ENCODE data around the gene OR56A3.
"Not testable (repeated sequence)": the region's sequence is repeated elsewhere in the genome, so short reads cannot be mapped to it uniquely, and the experiment has no call there.

The OR56A3 gene

GRCh38 chr11:5931061-5931460 lies 11.0 kb upstream of the OR56A3 start:
- Histone ChIP-seq H3K27ac (ENCODE audit: low read depth, low read length) (no peak overlapping the region), H3K36me3 (ENCODE audit: insufficient read depth, low read length) (no peaks in the 10 kb centered on the region), H3K9ac (ENCODE audit: low read depth, low read length) (no peak overlapping the region), H3K9me3 (ENCODE audit: insufficient read depth, low read depth, low read length) (no peaks in the 10 kb centered on the region; the same call in 1 of the 2 replicates), H3K4me1 (ENCODE audit: insufficient read depth, low read length) (no peaks in the 10 kb centered on the region), H3K27me3 (ENCODE audit: insufficient read depth, low read length) (no peaks in the 10 kb centered on the region), H3K4me3 (ENCODE audit: low read length) (no peak overlapping the region)
- WGBS: 94% methylated on average over 8 of the region's 8 CpGs

- no peak overlapping the region for H3K9ac ChIP-seq (ENCODE audit: low read depth, low read length)
- no peaks in the 10 kb centered on the region for H3K36me3 ChIP-seq (ENCODE audit: insufficient read depth, low read length)
- no peaks in the 10 kb centered on the region for H3K4me1 ChIP-seq (ENCODE audit: insufficient read depth, low read length)
- WGBS: 96% methylated on average over 11 of the region's 11 CpGs
- H3K27me3 ChIP-seq (ENCODE audit: insufficient read depth, low read length): no peaks in the 10 kb centered on the region
- no peaks in the 10 kb centered on the region; the same call in 1 of the 2 replicates for H3K9me3 ChIP-seq (ENCODE audit: insufficient read depth, low read depth, low read length)
- no peak overlapping the region for H3K27ac ChIP-seq (ENCODE audit: low read depth, low read length)
- no peak overlapping the region for H3K4me3 ChIP-seq (ENCODE audit: low read length)
Measured at GRCh38 chr11:5932671-5933070, 9.4 kb upstream of the OR56A3 start.

GRCh38 chr11:5933116-5933515 lies 8.9 kb upstream of the OR56A3 start:
- no peaks in the 10 kb centered on the region for H3K36me3 ChIP-seq (ENCODE audit: insufficient read depth, low read length)
- H3K9ac ChIP-seq (ENCODE audit: low read depth, low read length): no peak overlapping the region
- WGBS: 96% methylated on average over 10 of the region's 10 CpGs
- H3K27ac ChIP-seq (ENCODE audit: low read depth, low read length): no peak overlapping the region
- no peaks in the 10 kb centered on the region for H3K4me1 ChIP-seq (ENCODE audit: insufficient read depth, low read length)
- no peak overlapping the region for H3K4me3 ChIP-seq (ENCODE audit: low read length)
- no peaks in the 10 kb centered on the region for H3K27me3 ChIP-seq (ENCODE audit: insufficient read depth, low read length)
- no peaks in the 10 kb centered on the region; the same call in 1 of the 2 replicates for H3K9me3 ChIP-seq (ENCODE audit: insufficient read depth, low read depth, low read length)

DNA sequence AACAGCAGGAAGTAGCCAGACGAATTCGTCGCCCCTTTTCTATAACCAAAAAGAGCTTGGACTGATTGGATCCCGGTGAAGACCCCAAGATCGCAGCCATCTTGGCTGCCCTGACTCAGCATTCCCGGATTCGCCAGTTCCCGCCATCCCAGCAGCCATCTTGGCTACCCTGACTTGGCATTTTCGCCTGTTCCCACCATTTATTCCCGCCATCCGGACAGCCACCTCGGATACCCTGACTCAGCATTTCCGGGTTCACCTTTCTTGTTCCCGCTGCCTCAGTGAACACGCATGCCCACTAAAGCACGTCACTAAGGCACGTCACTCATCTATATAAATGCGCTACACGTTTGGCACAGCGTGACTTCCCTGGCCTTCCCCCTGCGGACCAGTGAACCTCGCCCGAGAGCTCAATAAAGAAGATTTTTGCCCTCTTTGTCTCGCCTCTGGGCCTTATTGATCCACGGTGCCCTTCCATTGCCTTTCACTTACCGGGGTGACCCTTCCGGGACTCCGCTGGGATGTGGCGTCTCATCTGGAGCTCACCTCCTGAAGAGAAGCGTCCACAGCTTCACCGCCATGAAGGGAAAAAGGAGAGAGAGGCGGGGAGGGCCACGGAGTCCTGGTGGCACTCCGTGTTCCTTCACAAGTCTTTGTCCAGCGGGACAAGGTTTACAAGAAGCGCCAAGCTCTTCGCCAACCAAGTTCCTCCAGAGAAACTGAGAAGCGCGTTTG lies 4.0 kb upstream of the OR56A3 start:
- Histone ChIP-seq H3K9ac (ENCODE audit: low read depth, low read length) (no peak overlapping the region), H3K36me3 (ENCODE audit: insufficient read depth, low read length) (no peaks in the 10 kb centered on the region), H3K27ac (ENCODE audit: low read depth, low read length) (no peak overlapping the region), H3K4me1 (ENCODE audit: insufficient read depth, low read length) (no peaks in the 10 kb centered on the region), H3K9me3 (ENCODE audit: insufficient read depth, low read depth, low read length) (no peaks in the 10 kb centered on the region), H3K4me3 (ENCODE audit: low read length) (no peak overlapping the region), H3K27me3 (ENCODE audit: insufficient read depth, low read length) (no peaks in the 10 kb centered on the region)
- 91% methylated on average over 39 of the region's 39 CpGs for WGBS

- Histone ChIP-seq H3K4me3 (ENCODE audit: low read length) (no peak overlapping the region), H3K4me1 (ENCODE audit: insufficient read depth, low read length) (no peaks in the 10 kb centered on the region), H3K27ac (ENCODE audit: low read depth, low read length) (no peak overlapping the region), H3K9ac (ENCODE audit: low read depth, low read length) (no peak overlapping the region), H3K9me3 (ENCODE audit: insufficient read depth, low read depth, low read length) (no peaks in the 10 kb centered on the region), H3K27me3 (ENCODE audit: insufficient read depth, low read length) (no peaks in the 10 kb centered on the region), H3K36me3 (ENCODE audit: insufficient read depth, low read length) (no peaks in the 10 kb centered on the region)
- WGBS: 96% methylated on average over 21 of the region's 21 CpGs
Measured at GRCh38 chr11:5938603-5938965, 3.5 kb upstream of the OR56A3 start.

DNA sequence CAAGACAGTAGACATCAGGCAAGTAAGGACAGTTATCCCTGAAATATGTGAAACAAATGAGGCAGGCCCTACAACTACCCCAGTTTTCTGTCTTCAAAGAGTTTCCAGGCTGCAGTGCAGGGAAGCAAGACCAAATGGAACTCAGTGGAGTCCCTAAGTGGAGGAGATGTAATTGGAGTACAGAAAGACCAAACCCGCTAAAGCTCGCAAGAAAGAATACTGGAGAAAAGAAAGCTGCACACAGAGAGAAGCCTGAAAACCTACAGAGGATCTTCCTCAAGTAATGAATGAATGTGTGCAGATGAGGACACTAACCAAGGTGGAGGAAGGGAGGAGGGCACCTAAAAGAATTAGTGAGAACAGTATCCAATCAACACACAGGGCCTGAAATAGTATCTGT lies 1.3 kb upstream of the OR56A3 start:
- H3K27ac ChIP-seq (ENCODE audit: low read depth, low read length): no peak overlapping the region
- H3K9ac ChIP-seq (ENCODE audit: low read depth, low read length): no peak overlapping the region
- 93% methylated on average over 2 of the region's 2 CpGs for WGBS
- H3K27me3 ChIP-seq (ENCODE audit: insufficient read depth, low read length): no peaks in the 10 kb centered on the region
- no peaks in the 10 kb centered on the region for H3K4me1 ChIP-seq (ENCODE audit: insufficient read depth, low read length)
- no peaks in the 10 kb centered on the region for H3K36me3 ChIP-seq (ENCODE audit: insufficient read depth, low read length)
- no peak overlapping the region for H3K4me3 ChIP-seq (ENCODE audit: low read length)
- H3K9me3 ChIP-seq (ENCODE audit: insufficient read depth, low read depth, low read length): no peaks in the 10 kb centered on the region

GRCh38 chr11:5955586-5955985 lies 13.5 kb downstream of the OR56A3 start:
- peaks cover 8% of the 10 kb centered on the region for H3K9me3 ChIP-seq (ENCODE audit: insufficient read depth, low read depth, low read length)
- no peak overlapping the region for H3K9ac ChIP-seq (ENCODE audit: low read depth, low read length)
- H3K27me3 ChIP-seq (ENCODE audit: insufficient read depth, low read length): no peaks in the 10 kb centered on the region
- 93% methylated on average over 2 of the region's 3 CpGs for WGBS
- no peak overlapping the region for H3K4me3 ChIP-seq (ENCODE audit: low read length)
- no peaks in the 10 kb centered on the region for H3K4me1 ChIP-seq (ENCODE audit: insufficient read depth, low read length)
- no peak overlapping the region for H3K27ac ChIP-seq (ENCODE audit: low read depth, low read length)
- no peaks in the 10 kb centered on the region for H3K36me3 ChIP-seq (ENCODE audit: insufficient read depth, low read length)

- not testable (repeated sequence) for H3K27me3 ChIP-seq (ENCODE audit: insufficient read depth, low read length); H3K36me3 ChIP-seq (ENCODE audit: insufficient read depth, low read length); H3K4me3 ChIP-seq (ENCODE audit: low read length); H3K27ac ChIP-seq (ENCODE audit: low read depth, low read length); H3K4me1 ChIP-seq (ENCODE audit: insufficient read depth, low read length); H3K9ac ChIP-seq (ENCODE audit: low read depth, low read length)
- peaks cover 31% of the 10 kb centered on the region for H3K9me3 ChIP-seq (ENCODE audit: insufficient read depth, low read depth, low read length)
- WGBS: 90% methylated on average over 40 of the region's 40 CpGs
Measured at GRCh38 chr11:5960704-5961320, 18.8 kb downstream of the OR56A3 start.

- no peaks in the 10 kb centered on the region for H3K4me1 ChIP-seq (ENCODE audit: insufficient read depth, low read length)
- H3K27ac ChIP-seq (ENCODE audit: low read depth, low read length): no peak overlapping the region
- H3K9me3 ChIP-seq (ENCODE audit: insufficient read depth, low read depth, low read length): peaks cover 19% of the 10 kb centered on the region
- 86% methylated on average over 1 of the region's 2 CpGs for WGBS
- H3K36me3 ChIP-seq (ENCODE audit: insufficient read depth, low read length): no peaks in the 10 kb centered on the region
- H3K27me3 ChIP-seq (ENCODE audit: insufficient read depth, low read length): no peaks in the 10 kb centered on the region
- H3K4me3 ChIP-seq (ENCODE audit: low read length): no peak overlapping the region
- no peak overlapping the region for H3K9ac ChIP-seq (ENCODE audit: low read depth, low read length)
Measured at GRCh38 chr11:5966958-5967357, 24.9 kb downstream of the OR56A3 start.

DNA sequence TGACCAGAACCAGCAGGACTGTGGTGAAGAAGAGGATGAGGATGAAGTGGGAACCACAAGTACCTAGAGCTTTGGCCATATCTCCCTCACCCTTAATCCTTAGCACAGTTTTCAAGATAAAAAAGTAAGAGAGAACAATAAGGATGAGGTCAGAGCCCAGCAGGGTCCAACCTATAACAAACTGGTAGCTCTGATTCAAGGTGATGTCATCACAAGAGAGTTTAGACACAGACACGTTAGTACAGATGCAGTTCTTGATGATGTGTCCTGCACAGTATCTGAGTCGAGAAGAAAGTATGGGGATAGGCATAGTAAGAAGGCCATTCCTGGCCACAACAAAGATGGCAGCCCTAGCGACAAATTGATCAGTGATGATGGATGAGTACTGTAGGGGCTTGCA lies 25.7 kb downstream of the OR56A3 start:
- WGBS: 61% methylated on average over 3 of the region's 3 CpGs
- Histone ChIP-seq H3K9ac (ENCODE audit: low read depth, low read length) (no peak overlapping the region), H3K9me3 (ENCODE audit: insufficient read depth, low read depth, low read length) (peaks cover 16% of the 10 kb centered on the region), H3K4me3 (ENCODE audit: low read length) (no peak overlapping the region), H3K4me1 (ENCODE audit: insufficient read depth, low read length) (no peaks in the 10 kb centered on the region), H3K27ac (ENCODE audit: low read depth, low read length) (no peak overlapping the region), H3K36me3 (ENCODE audit: insufficient read depth, low read length) (no peaks in the 10 kb centered on the region), H3K27me3 (ENCODE audit: insufficient read depth, low read length) (no peaks in the 10 kb centered on the region)

- Histone ChIP-seq H3K27ac (ENCODE audit: low read depth, low read length) (no peak within 1 kb of the TSS), H3K36me3 (ENCODE audit: insufficient read depth, low read length) (no peaks in the 10 kb centered on the region), H3K27me3 (ENCODE audit: insufficient read depth, low read length) (no peaks in the 10 kb centered on the region), H3K4me3 (ENCODE audit: low read length) (no peak within 1 kb of the TSS), H3K9me3 (ENCODE audit: insufficient read depth, low read depth, low read length) (peaks cover 10% of the 10 kb centered on the region), H3K9ac (ENCODE audit: low read depth, low read length) (no peak within 1 kb of the TSS), H3K4me1 (ENCODE audit: insufficient read depth, low read length) (no peaks in the 10 kb centered on the region)
Measured at GRCh38 chr11:5968394-5968793, 26.3 kb downstream of the OR56A3 start, which contains the start of gene OR56A5. Gene OR56A5, minus strand, starts transcription at chr11:5968494. Its CDS starts 0 bp downstream, at chr11:5968494.
